A549 (cell line): ENCODE data around the gene CLPTM1.

Experiments used
- CTCF ChIP-seq: fragments of >200 bp; sonication (Bioruptor Twin); formaldehyde crosslinking; IDR thresholded peaks from 3 replicates; pipeline ENCODE4 v1.5.1; 2016
- EP300 ChIP-seq, 2 experiments: fragments of >200 bp; sonication (Bioruptor Twin); formaldehyde crosslinking; IDR thresholded peaks; 2 replicates in 1 of 2; 3 replicates in 1 of 2; pipeline ENCODE4 v1.6.1; 2016 to 2017
- JUN ChIP-seq, 2 experiments: fragments of >200 bp; sonication (Bioruptor Twin); formaldehyde crosslinking; IDR thresholded peaks; 2 replicates in 1 of 2; 3 replicates in 1 of 2; pipeline ENCODE4 v1.6.1; 2016 to 2017
- KDM1A ChIP-seq: fragments of 200-600 bp; sonication (generic); IDR thresholded peaks from 2 replicates; pipeline ENCODE4 v1.6.1; 2016; ENCODE audit warnings: low read depth, mild to moderate bottlenecking
- KDM5A ChIP-seq: fragments of 200-600 bp; sonication (generic); IDR thresholded peaks from 2 replicates; pipeline ENCODE4 v1.6.1; 2016; ENCODE audit warnings: antibody characterized with exemption, mild to moderate bottlenecking
- RAD21 ChIP-seq, 2 experiments: fragments of >200 bp in 1 of 2; sonication (Bioruptor Twin) in 1 of 2; formaldehyde crosslinking in 1 of 2; IDR thresholded peaks in 1 of 2; conservative IDR thresholded peaks in 1 of 2; 2 replicates in 1 of 2; 3 replicates in 1 of 2; pipeline ENCODE4 v1.6.1; 2012 to 2018; ENCODE audit warnings: inconsistent platforms in 1 of 2
- RCOR1 ChIP-seq: fragments of 150-350 bp; IDR thresholded peaks from 2 replicates; pipeline ENCODE4 v1.6.1; 2014; ENCODE audit warnings: antibody characterized with exemption, low read length, low read depth
- RNF2 ChIP-seq: fragments of 200-600 bp; sonication (generic); IDR thresholded peaks from 2 replicates; pipeline ENCODE4 v1.6.1; 2016; ENCODE audit warnings: low read depth, mild to moderate bottlenecking, antibody characterized with exemption, moderate library complexity, borderline replicate concordance
- USF2 ChIP-seq: fragments of 450-650 bp; IDR thresholded peaks from 2 replicates; pipeline ENCODE4 v1.6.1; 2014; ENCODE audit warnings: antibody characterized with exemption
- ZFP36 ChIP-seq: fragments of 450-650 bp; IDR thresholded peaks from 2 replicates; pipeline ENCODE4 v1.6.1; 2014; ENCODE audit warnings: borderline replicate concordance; ENCODE audit not compliant: partially characterized antibody

GRCh38 chr19:44968118-44968517, 12.9 kb downstream of the CLPTM1 start:
- TF ChIP-seq JUN (IDR thresholded peaks at IDR 0.05) = no peak
- TF ChIP-seq CTCF = no peak
- TF ChIP-seq KDM5A = no peak
- TF ChIP-seq RAD21 (conservative IDR thresholded peaks at IDR 0.05 in 1 of 2, IDR thresholded peaks at IDR 0.05 in 1 of 2) = no peak
- TF ChIP-seq RNF2 = no peak
- no peak for TF ChIP-seq KDM1A
- TF ChIP-seq USF2 = no peak
- TF ChIP-seq RCOR1 = no peak
- no peak for TF ChIP-seq EP300 (IDR thresholded peaks at IDR 0.05)
- TF ChIP-seq ZFP36 = no peak
